Keratinocyte (primary cell): ENCODE measurements around the gene THNSL1. TPM values are rescaled to one million over a fixed set of nuclear protein-coding genes. Genes with fewer than 3 reads are reported as not detected.
"Not testable (repeated sequence)": the region's sequence is repeated elsewhere in the genome, so short reads cannot be mapped to it uniquely, and the experiment has no call there.

Source experiments
- DNase-seq: peaks from one replicate; pipeline ENCODE4 v3.0.0-alpha.2; 2011; ENCODE audit warnings: low read depth, missing footprints, low spot score
- FAIRE-seq: peaks from 2 replicates; lab custom pipeline; 2011; peaks lifted over from hg19 to GRCh38; lab: Jason Lieb, UNC
- H2AFZ ChIP-seq: 2 replicates; pipeline ENCODE4 v1.6.0; 2012; ENCODE audit warnings: low read length, control low read depth, inconsistent platforms; ENCODE audit not compliant: control insufficient read depth
- H3K27ac ChIP-seq: 2 replicates; pipeline ENCODE4 v1.5.1; 2011; ENCODE audit warnings: low read length; ENCODE audit not compliant: control insufficient read depth, insufficient read depth
- H3K27me3 ChIP-seq: 3 replicates; pipeline ENCODE4 v1.6.0; 2011; ENCODE audit warnings: low read length; ENCODE audit not compliant: control insufficient read depth, insufficient read depth; ENCODE audit errors: extremely low read depth
- H3K36me3 ChIP-seq, 2 experiments: 2 replicates in 1 of 2; 3 replicates in 1 of 2; pipeline ENCODE4 v1.5.1; 2011; ENCODE audit warnings: low read length in 2 of 2, mild to moderate bottlenecking in 1 of 2; ENCODE audit not compliant: control insufficient read depth in 2 of 2, insufficient read depth in 2 of 2; ENCODE audit errors: extremely low read depth in 1 of 2
- H3K4me1 ChIP-seq: 3 replicates; pipeline ENCODE4 v1.5.1; 2011; ENCODE audit warnings: low read length; ENCODE audit not compliant: control insufficient read depth, insufficient read depth; ENCODE audit errors: extremely low read depth
- H3K4me2 ChIP-seq: 3 replicates; pipeline ENCODE4 v1.6.0; 2011; ENCODE audit warnings: low read depth, low read length; ENCODE audit not compliant: control insufficient read depth, insufficient read depth; ENCODE audit errors: extremely low read depth
- H3K4me3 ChIP-seq, 3 experiments: fragments of 200-600 bp in 1 of 3; sonication (generic) in 1 of 3; 2 replicates in 2 of 3; 3 replicates in 1 of 3; pipeline ENCODE4 v1.5.1; 2011 to 2016; ENCODE audit warnings: low read length in 3 of 3, mild to moderate bottlenecking in 3 of 3, control low read depth in 2 of 3, inconsistent platforms in 1 of 3, low read depth in 1 of 3, mixed read lengths in 1 of 3, mixed run types in 1 of 3, moderate library complexity in 1 of 3; ENCODE audit not compliant: control insufficient read depth in 2 of 3, insufficient read depth in 2 of 3; ENCODE audit errors: extremely low read depth in 1 of 3
- H3K79me2 ChIP-seq: 2 replicates; pipeline ENCODE4 v1.6.0; 2012; ENCODE audit warnings: low read length; ENCODE audit not compliant: control insufficient read depth, insufficient read depth
- H3K9ac ChIP-seq: 3 replicates; pipeline ENCODE4 v1.6.0; 2011; ENCODE audit warnings: low read length; ENCODE audit not compliant: control insufficient read depth, insufficient read depth; ENCODE audit errors: extremely low read depth
- H3K9me1 ChIP-seq: 3 replicates; pipeline ENCODE4 v1.6.0; 2011; ENCODE audit warnings: low read length; ENCODE audit not compliant: control insufficient read depth, insufficient read depth; ENCODE audit errors: extremely low read depth
- H3K9me3 ChIP-seq: 2 replicates; pipeline ENCODE4 v1.5.1; 2012; ENCODE audit warnings: low read depth, low read length; ENCODE audit not compliant: control insufficient read depth
- H4K20me1 ChIP-seq: 3 replicates; pipeline ENCODE4 v1.6.0; 2011; ENCODE audit warnings: low read length; ENCODE audit not compliant: control insufficient read depth, insufficient read depth; ENCODE audit errors: extremely low read depth
- CTCF ChIP-seq, 3 experiments: IDR thresholded peaks in 1 of 3; conservative IDR thresholded peaks in 1 of 3; optimal IDR thresholded peaks in 1 of 3; 2 replicates in 2 of 3; 3 replicates in 1 of 3; pipeline versions ENCODE3 to v1.5.1; 2011; ENCODE audit warnings: low read length in 3 of 3, mild to moderate bottlenecking in 3 of 3, moderate library complexity in 2 of 3, control low read depth in 1 of 3, inconsistent platforms in 1 of 3; ENCODE audit not compliant: insufficient read depth in 2 of 3; ENCODE audit errors: extremely low read depth in 1 of 3
- EZH2 ChIP-seq: IDR thresholded peaks from one replicate; pipeline ENCODE4 v1.6.1; 2012; ENCODE audit warnings: inconsistent platforms, mild to moderate bottlenecking, low read length, moderate library complexity
- dilution Hi-C: fragments of 300-500 bp; cut with MboI; formaldehyde crosslinking; loops from one replicate; pipeline ENCODE4 v1.7.0; 2020; ENCODE audit warnings: low sequenced_read_pairs; ENCODE audit not compliant: extremely low pct_ligation_motif_present
- polyA plus RNA-seq, 5 experiments: library from polyadenylated mRNA; depleted of rRNA in 3 of 5; stranded (reverse) in 3 of 5; stranded (forward) in 1 of 5; unstranded in 1 of 5; fragments of >200 nt; gene quantifications; 1 replicate in 1 of 5; 2 replicates in 3 of 5; 3 replicates in 1 of 5; pipeline versions ENCODE4 v1.2.1 to v1.2.3, GENCODE V29; 2011 to 2012; ENCODE audit warnings: missing spikeins in 2 of 5, low read depth in 1 of 5, low replicate concordance in 1 of 5

Gene THNSL1
- polyA plus RNA-seq, 1 donor (not counting 4 experiments of a cell fraction or from before 2014, with no cell fraction given): 4.1 TPM

GRCh38 chr10:24968349-24968748 is 48.1 kb upstream of the THNSL1 start:
- no peaks in the 10 kb centered on the region for H4K20me1 ChIP-seq
- no peak overlapping the region for H3K4me2 ChIP-seq
- peaks cover under 1% of the 10 kb centered on the region for H3K4me1 ChIP-seq
- H3K27me3 ChIP-seq: no peaks in the 10 kb centered on the region
- dilution Hi-C loops: no loop called here
- H3K27ac ChIP-seq: no peak overlapping the region
- H3K9me1 ChIP-seq: no peaks in the 10 kb centered on the region
- H3K36me3 ChIP-seq: no peaks in the 10 kb centered on the region
- DNase-seq (no peak), FAIRE-seq (no peak)
- TF ChIP-seq EZH2 (no peak), CTCF (optimal IDR thresholded peaks at IDR 0.05 in 1 of 3, IDR thresholded peaks at IDR 0.05 in 1 of 3, conservative IDR thresholded peaks at IDR 0.05 in 1 of 3; ENCODE audit: extremely low read depth in 1 of 3, insufficient read depth in 2 of 3, low read length in 3 of 3) (no peak)
- no peak overlapping the region for H3K4me3 ChIP-seq
- no peak overlapping the region for H2AFZ ChIP-seq
- H3K9ac ChIP-seq: no peak overlapping the region
- no peaks in the 10 kb centered on the region for H3K79me2 ChIP-seq
- H3K9me3 ChIP-seq: no peaks in the 10 kb centered on the region

- H3K27me3 ChIP-seq, DNase-seq, H3K4me2 ChIP-seq, dilution Hi-C loops, FAIRE-seq, H3K4me3 ChIP-seq, H2AFZ ChIP-seq, H3K36me3 ChIP-seq, H3K9me3 ChIP-seq, H3K27ac ChIP-seq, H3K9me1 ChIP-seq, H3K9ac ChIP-seq, H3K4me1 ChIP-seq, H4K20me1 ChIP-seq, H3K79me2 ChIP-seq: not testable (repeated sequence)
Measured at GRCh38 chr10:24968951-24969350, 47.5 kb upstream of the THNSL1 start.

GRCh38 chr10:24969841-24970281 is 46.6 kb upstream of the THNSL1 start:
- no peaks in the 10 kb centered on the region for H3K79me2 ChIP-seq
- no peak for FAIRE-seq
- no peak overlapping the region for H3K27ac ChIP-seq
- no peak overlapping the region for H3K9ac ChIP-seq
- H2AFZ ChIP-seq: no peak overlapping the region
- no peak overlapping the region for H3K4me3 ChIP-seq
- dilution Hi-C loops: no loop called here
- no peaks in the 10 kb centered on the region for H3K36me3 ChIP-seq
- H3K9me3 ChIP-seq: no peaks in the 10 kb centered on the region
- no peak for DNase-seq
- H3K27me3 ChIP-seq: no peaks in the 10 kb centered on the region
- H3K4me1 ChIP-seq: no peaks in the 10 kb centered on the region
- H3K9me1 ChIP-seq: no peaks in the 10 kb centered on the region
- no peak for TF ChIP-seq CTCF (optimal IDR thresholded peaks at IDR 0.05 in 1 of 3, IDR thresholded peaks at IDR 0.05 in 1 of 3, conservative IDR thresholded peaks at IDR 0.05 in 1 of 3; ENCODE audit: extremely low read depth in 1 of 3, insufficient read depth in 2 of 3, low read length in 3 of 3)
- TF ChIP-seq EZH2: no peak
- no peak overlapping the region for H3K4me2 ChIP-seq
- no peaks in the 10 kb centered on the region for H4K20me1 ChIP-seq
